ENCODE results near the gene MACROD2.

The MACROD2 gene

GRCh38 chr20:15784020-15784419, 1788.7 kb downstream of the MACROD2 start:
- H3K4me1 ChIP-seq: peaks cover 3% of the 10 kb centered on the region; the same call in 1 of the 2 replicates
- DNase-seq: no peak
- no peaks in the 10 kb centered on the region for H3K27me3 ChIP-seq
- H3K4me3 ChIP-seq (ENCODE audit: low read depth, low read length): no peak overlapping the region
- H3K36me3 ChIP-seq: no peaks in the 10 kb centered on the region
- no peaks in the 10 kb centered on the region for H3K9me3 ChIP-seq
- TF ChIP-seq, protein P1, sequence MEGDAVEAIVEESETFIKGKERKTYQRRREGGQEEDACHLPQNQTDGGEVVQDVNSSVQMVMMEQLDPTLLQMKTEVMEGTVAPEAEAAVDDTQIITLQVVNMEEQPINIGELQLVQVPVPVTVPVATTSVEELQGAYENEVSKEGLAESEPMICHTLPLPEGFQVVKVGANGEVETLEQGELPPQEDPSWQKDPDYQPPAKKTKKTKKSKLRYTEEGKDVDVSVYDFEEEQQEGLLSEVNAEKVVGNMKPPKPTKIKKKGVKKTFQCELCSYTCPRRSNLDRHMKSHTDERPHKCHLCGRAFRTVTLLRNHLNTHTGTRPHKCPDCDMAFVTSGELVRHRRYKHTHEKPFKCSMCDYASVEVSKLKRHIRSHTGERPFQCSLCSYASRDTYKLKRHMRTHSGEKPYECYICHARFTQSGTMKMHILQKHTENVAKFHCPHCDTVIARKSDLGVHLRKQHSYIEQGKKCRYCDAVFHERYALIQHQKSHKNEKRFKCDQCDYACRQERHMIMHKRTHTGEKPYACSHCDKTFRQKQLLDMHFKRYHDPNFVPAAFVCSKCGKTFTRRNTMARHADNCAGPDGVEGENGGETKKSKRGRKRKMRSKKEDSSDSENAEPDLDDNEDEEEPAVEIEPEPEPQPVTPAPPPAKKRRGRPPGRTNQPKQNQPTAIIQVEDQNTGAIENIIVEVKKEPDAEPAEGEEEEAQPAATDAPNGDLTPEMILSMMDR (IDR thresholded peaks at IDR 0.05; ENCODE audit: low read depth, low read length): no peak

- TF ChIP-seq, protein P1 (IDR thresholded peaks at IDR 0.05; ENCODE audit: low read depth, low read length): no peak
- Histone ChIP-seq H3K4me3 (ENCODE audit: low read depth, low read length) (no peak overlapping the region), H3K9me3 (no peaks in the 10 kb centered on the region), H3K27me3 (no peaks in the 10 kb centered on the region), H3K36me3 (no peaks in the 10 kb centered on the region), H3K4me1 (peaks cover 5% of the 10 kb centered on the region)
- no peak for DNase-seq
Observed at GRCh38 chr20:15789079-15789478, 1793.8 kb downstream of the MACROD2 start.

DNA sequence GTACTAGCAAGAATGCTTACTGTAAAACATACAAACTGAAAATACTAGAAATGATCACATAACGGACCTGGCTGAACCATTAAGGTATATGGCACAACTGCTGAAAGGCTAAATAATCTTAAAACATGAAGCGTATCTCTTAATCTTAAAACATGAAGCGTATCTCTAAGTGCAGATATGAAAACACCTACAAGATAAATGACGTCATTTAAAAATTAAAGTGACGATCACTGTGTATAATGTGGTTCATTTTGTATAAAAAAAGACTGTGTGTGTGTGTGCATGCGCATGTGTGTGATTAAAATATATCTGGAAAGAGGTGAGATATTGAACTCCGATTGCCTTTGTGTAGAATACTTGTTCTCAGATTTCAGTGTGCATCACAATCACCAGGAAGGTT, 1797.5 kb downstream of the MACROD2 start:
- no peaks in the 10 kb centered on the region for H3K9me3 ChIP-seq
- no peaks in the 10 kb centered on the region for H3K27me3 ChIP-seq
- TF ChIP-seq, protein P1 (IDR thresholded peaks at IDR 0.05; ENCODE audit: low read depth, low read length): no peak
- peaks cover 12% of the 10 kb centered on the region for H3K4me1 ChIP-seq
- no peak for DNase-seq
- no peak overlapping the region for H3K4me3 ChIP-seq (ENCODE audit: low read depth, low read length)
- no peaks in the 10 kb centered on the region for H3K36me3 ChIP-seq

- Histone ChIP-seq H3K4me1 (peaks cover 8% of the 10 kb centered on the region), H3K9me3 (no peaks in the 10 kb centered on the region), H3K27me3 (no peaks in the 10 kb centered on the region), H3K4me3 (ENCODE audit: low read depth, low read length) (peak overlapping the region; percentile 51), H3K36me3 (no peaks in the 10 kb centered on the region)
- peak; percentile 24 for DNase-seq
- TF ChIP-seq, protein P1 (IDR thresholded peaks at IDR 0.05; ENCODE audit: low read depth, low read length): no peak
Observed at GRCh38 chr20:15794409-15794808, 1799.1 kb downstream of the MACROD2 start.

DNA sequence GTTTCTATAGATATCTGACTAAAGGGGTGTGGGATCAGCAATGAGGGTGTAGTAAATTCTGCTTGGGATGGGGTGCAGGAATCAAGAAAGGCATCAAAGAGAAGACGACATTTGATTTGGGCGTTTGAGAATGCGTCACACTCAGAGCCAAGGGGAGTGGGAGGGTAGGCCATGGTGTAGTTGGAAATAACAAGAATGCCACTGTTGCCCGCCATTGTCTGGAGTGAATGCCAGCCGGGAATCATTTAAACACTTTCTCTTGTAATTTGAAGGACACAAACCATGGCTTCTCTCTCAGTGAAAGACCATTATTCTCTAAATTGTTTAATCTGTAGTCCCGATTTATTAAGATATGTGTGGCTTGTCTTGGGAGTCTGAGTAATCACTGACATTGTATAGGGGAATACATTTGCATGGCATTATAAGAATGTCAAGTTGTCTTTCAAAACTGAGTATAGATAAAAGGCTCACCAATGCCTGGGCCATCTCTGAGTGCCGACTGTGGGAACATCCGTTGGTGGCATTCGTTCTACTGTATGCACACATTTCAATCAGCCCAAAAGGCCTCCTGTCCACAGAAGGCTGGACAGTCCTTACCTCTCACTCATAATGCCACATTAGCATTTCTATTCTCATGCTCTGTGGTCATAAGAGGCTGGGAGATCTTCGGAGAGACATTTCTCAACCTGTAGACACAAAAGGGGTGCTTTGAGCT, 1800.1 kb downstream of the MACROD2 start:
- Histone ChIP-seq H3K9me3 (no peaks in the 10 kb centered on the region), H3K36me3 (no peaks in the 10 kb centered on the region), H3K4me1 (peaks cover 8% of the 10 kb centered on the region), H3K4me3 (ENCODE audit: low read depth, low read length) (no peak overlapping the region), H3K27me3 (no peaks in the 10 kb centered on the region)
- TF ChIP-seq, protein P1 (IDR thresholded peaks at IDR 0.05; ENCODE audit: low read depth, low read length): no peak
- DNase-seq: no peak

DNA sequence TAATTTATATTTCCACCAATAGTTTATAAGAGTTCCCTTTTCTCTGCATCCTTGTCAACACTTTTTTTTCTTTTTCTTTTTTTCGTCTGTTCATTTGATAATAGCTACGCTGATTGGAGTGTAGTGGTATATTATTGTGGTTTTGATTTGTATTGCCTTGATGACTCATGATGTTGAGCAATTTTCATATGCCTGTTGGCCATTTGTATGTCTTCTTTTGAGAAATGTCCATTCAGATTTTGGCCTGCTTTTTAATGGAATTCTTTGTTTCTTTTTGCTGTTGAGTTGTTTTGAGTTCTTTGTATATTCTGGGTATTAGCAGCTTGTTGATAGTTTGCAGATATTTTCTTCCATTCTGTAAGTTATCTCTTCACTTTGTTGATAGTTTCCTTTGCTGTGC, 1804.6 kb downstream of the MACROD2 start:
- Histone ChIP-seq H3K27me3 (no peaks in the 10 kb centered on the region), H3K36me3 (no peaks in the 10 kb centered on the region), H3K4me1 (no peaks in the 10 kb centered on the region), H3K4me3 (ENCODE audit: low read depth, low read length) (no peak overlapping the region), H3K9me3 (no peaks in the 10 kb centered on the region)
- no peak for DNase-seq
- TF ChIP-seq, protein P1 (IDR thresholded peaks at IDR 0.05; ENCODE audit: low read depth, low read length): no peak
